Mammary epithelial cell (primary cell): Measurements from ENCODE around the gene C1orf56.

Experiments
- EZH2 ChIP-seq: IDR thresholded peaks from 2 replicates; pipeline ENCODE4 v1.6.1; 2012; ENCODE audit warnings: low read length, inconsistent platforms, borderline replicate concordance
- TF ChIP-seq, protein P1 (sequence below), 2 donors: IDR thresholded peaks in 1 of 2; conservative IDR thresholded peaks in 1 of 2; 2 replicates each; pipeline ENCODE4 v1.5.1; 2011 to 2012; ENCODE audit warnings: inconsistent platforms in 2 of 2, low read length in 2 of 2, mild to moderate bottlenecking in 2 of 2, control low read depth in 1 of 2, low read depth in 1 of 2; ENCODE audit not compliant: insufficient read depth in 1 of 2; ENCODE audit errors: extremely low read depth in 1 of 2

- TF ChIP-seq, protein P1, sequence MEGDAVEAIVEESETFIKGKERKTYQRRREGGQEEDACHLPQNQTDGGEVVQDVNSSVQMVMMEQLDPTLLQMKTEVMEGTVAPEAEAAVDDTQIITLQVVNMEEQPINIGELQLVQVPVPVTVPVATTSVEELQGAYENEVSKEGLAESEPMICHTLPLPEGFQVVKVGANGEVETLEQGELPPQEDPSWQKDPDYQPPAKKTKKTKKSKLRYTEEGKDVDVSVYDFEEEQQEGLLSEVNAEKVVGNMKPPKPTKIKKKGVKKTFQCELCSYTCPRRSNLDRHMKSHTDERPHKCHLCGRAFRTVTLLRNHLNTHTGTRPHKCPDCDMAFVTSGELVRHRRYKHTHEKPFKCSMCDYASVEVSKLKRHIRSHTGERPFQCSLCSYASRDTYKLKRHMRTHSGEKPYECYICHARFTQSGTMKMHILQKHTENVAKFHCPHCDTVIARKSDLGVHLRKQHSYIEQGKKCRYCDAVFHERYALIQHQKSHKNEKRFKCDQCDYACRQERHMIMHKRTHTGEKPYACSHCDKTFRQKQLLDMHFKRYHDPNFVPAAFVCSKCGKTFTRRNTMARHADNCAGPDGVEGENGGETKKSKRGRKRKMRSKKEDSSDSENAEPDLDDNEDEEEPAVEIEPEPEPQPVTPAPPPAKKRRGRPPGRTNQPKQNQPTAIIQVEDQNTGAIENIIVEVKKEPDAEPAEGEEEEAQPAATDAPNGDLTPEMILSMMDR (conservative IDR thresholded peaks at IDR 0.05 in 1 of 2, IDR thresholded peaks at IDR 0.05 in 1 of 2; ENCODE audit: extremely low read depth in 1 of 2, insufficient read depth in 1 of 2, low read depth in 1 of 2, low read length in 2 of 2): no peak
- TF ChIP-seq EZH2: no peak
Observed at GRCh38 chr1:151036356-151036755, 11.2 kb upstream of the C1orf56 start, which contains the start of gene BNIPL.
